Measurements from ENCODE around the gene CDK6. TPM values are rescaled to one million over a fixed set of nuclear protein-coding genes. Genes with fewer than 3 reads are reported as not detected.
A peak's percentile ranks its signal among the peaks of the same experiment; 100 is the strongest.

Gene CDK6
- total and polyA plus RNA-seq, 2 experiments from 2014 or later: 7.4 to 23.7 TPM

GRCh38 chr7:92830532-92831110 lies 5.8 kb downstream of the CDK6 start (continued):
- TF ChIP-seq CREB1 (CRISPR knock-in tag; IDR thresholded peaks at IDR 0.05; ENCODE audit: low read depth) (no peak), EZH2 (IDR thresholded peaks at IDR 0.05; ENCODE audit: low read depth, unreplicated experiment) (no peak), ETS1 (IDR thresholded peaks at IDR 0.05) (no peak), ZNF331 (CRISPR knock-in tag; IDR thresholded peaks at IDR 0.05; ENCODE audit: low read depth) (no peak)

GRCh38 chr7:92830027-92830426 lies 6.3 kb downstream of the CDK6 start:
- Histone ChIP-seq H3K36me3 (ENCODE audit: insufficient read depth) (no peaks in the 10 kb centered on the region), H3K79me2 (replicated peaks; ENCODE audit: insufficient read depth) (peaks cover 56% of the 10 kb centered on the region), H2AFZ (no peak overlapping the region), H3K4me3 (no peak overlapping the region), H3K4me2 (0 out of 2 replicates have a peak overlapping the region, but pooled peaks have one; percentile 7), H4K20me1 (replicated peaks; ENCODE audit: insufficient read depth) (no peaks in the 10 kb centered on the region), H3K9me2 (ENCODE audit: insufficient read depth) (no peaks in the 10 kb centered on the region), H3K27me3 (ENCODE audit: insufficient read depth) (no peaks in the 10 kb centered on the region), H3K4me1 (ENCODE audit: insufficient read depth) (peaks cover 50% of the 10 kb centered on the region), H3K27ac (ENCODE audit: low read depth) (no peak overlapping the region), H3F3A (replicated peaks; ENCODE audit: low read depth) (no peaks in the 10 kb centered on the region)
- peaks cover 8% of the 10 kb centered on the region; the same call in 2 of the 3 replicates for H3K36me3 Mint-ChIP-seq (ENCODE audit: low read depth)
- H3K4me3 Mint-ChIP-seq: no peak overlapping the region
- H3K27me3 Mint-ChIP-seq (ENCODE audit: insufficient read depth, low read depth, poor library complexity): peaks cover 22% of the 10 kb centered on the region
- H3K4me1 Mint-ChIP-seq: peaks cover 49% of the 10 kb centered on the region
- ATAC-seq (no peak), DNase-seq (ENCODE audit: low spot score) (no peak)
- H3K9me3 Mint-ChIP-seq: no peaks in the 10 kb centered on the region; the same call in 2 of the 3 replicates
- no peak overlapping the region for H3K27ac Mint-ChIP-seq
- no peak for TF ChIP-seq ETS1 (IDR thresholded peaks at IDR 0.05)
- no peak for TF ChIP-seq EZH2phosphoT487 (IDR thresholded peaks at IDR 0.05; ENCODE audit: unreplicated experiment)
- no peak for TF ChIP-seq STAT1 (IDR thresholded peaks at IDR 0.05; ENCODE audit: unreplicated experiment)
- no peak for TF ChIP-seq JUNB (IDR thresholded peaks at IDR 0.05; ENCODE audit: unreplicated experiment)
- no peak for TF ChIP-seq REST (IDR thresholded peaks at IDR 0.05; ENCODE audit: unreplicated experiment)
- no peak for TF ChIP-seq NANOG (IDR thresholded peaks at IDR 0.05; ENCODE audit: borderline replicate concordance)
- TF ChIP-seq EZH2 (IDR thresholded peaks at IDR 0.05; ENCODE audit: low read depth, unreplicated experiment): no peak
- TF ChIP-seq CREB1 (CRISPR knock-in tag; IDR thresholded peaks at IDR 0.05; ENCODE audit: low read depth): no peak
- no peak for TF ChIP-seq POLR2AphosphoS5 (IDR thresholded peaks at IDR 0.05; ENCODE audit: low read depth)
- TF ChIP-seq ZNF331 (CRISPR knock-in tag; IDR thresholded peaks at IDR 0.05; ENCODE audit: low read depth): no peak
- no peak for TF ChIP-seq ZNF462 (CRISPR knock-in tag; IDR thresholded peaks at IDR 0.05)
- TF ChIP-seq ZNF114 (CRISPR knock-in tag; IDR thresholded peaks at IDR 0.05): no peak
